ENCODE data around the gene GAL3ST2.

GRCh38 chr2:241733391-241734207, 43.0 kb upstream of the GAL3ST2 start:
- TF ChIP-seq CTCF (IDR thresholded peaks at IDR 0.05): no peak
- TF ChIP-seq POLR2A (IDR thresholded peaks at IDR 0.05): no peak

Measured in body of pancreas (tissue), 4 donors.